NCI-H2227 treated with DMSO at 0.1 percent for 48 hours (cell line): Measurements from ENCODE around the gene DLX2.

ENCODE experiments used
- DNase-seq: peaks from one replicate; lab custom pipeline; 2025; lab: John Stamatoyannopoulos, UW

DLX2 gene

GRCh38 chr2:172053486-172053885, 49.2 kb downstream of the DLX2 start:
- no peak for DNase-seq

GRCh38 chr2:172052000-172052983, 50.4 kb downstream of the DLX2 start:
- no peak for DNase-seq

- no peak for DNase-seq
Measured at GRCh38 chr2:172050479-172051125, 52.1 kb downstream of the DLX2 start.

GRCh38 chr2:172049567-172050120, 53.1 kb downstream of the DLX2 start:
- DNase-seq, result no peak
